ENCODE data around the gene MUC21. TPM values are rescaled to one million over a fixed set of nuclear protein-coding genes. Genes with fewer than 3 reads are reported as not detected.
"Not testable (repeated sequence)": the region's sequence is repeated elsewhere in the genome, so short reads cannot be mapped to it uniquely, and the experiment has no call there.

Gene MUC21
- total and polyA plus RNA-seq, 5 donors from 2014 or later, result not detected

GRCh38 chr6:31010393-31011060 lies 27.0 kb downstream of the MUC21 start, which contains the start of gene MUC22:
Gene MUC22, plus strand, starts transcription at chr6:31010474. Its CDS starts 233 bp downstream, at chr6:31010707.
- Mint-ChIP-seq H3K9me3 (peaks cover 0 to 2% (median 0%) of the 10 kb centered on the region in 7 donors), H3K4me3 (no peak within 1 kb of the TSS), H3K27ac (no peak within 1 kb of the TSS), H3K4me1 (no peaks in the 10 kb centered on the region), H3K27me3 (peaks cover 44% of the 10 kb centered on the region), H3K36me3 (no peaks in the 10 kb centered on the region)
- no peak for ATAC-seq (ENCODE audit: low read depth in 2 of 2)
- Histone ChIP-seq H3K4me3 (ENCODE audit: low read depth, low read length) (no peak within 1 kb of the TSS), H3K27me3 (ENCODE audit: control insufficient read depth, insufficient read depth, low read length) (peaks cover 14% of the 10 kb centered on the region), H3K36me3 (ENCODE audit: control insufficient read depth, insufficient read depth, low read length) (no peaks in the 10 kb centered on the region), H3K4me1 (ENCODE audit: control insufficient read depth, insufficient read depth, low read length, poor library complexity, severe bottlenecking) (no peaks in the 10 kb centered on the region), H3K9me3 (ENCODE audit: control insufficient read depth in 2 of 2, low read length in 2 of 2) (peaks cover 0 to 6% of the 10 kb centered on the region in 2 experiments), H3K27ac (ENCODE audit: insufficient read depth, low read length, poor library complexity, severe bottlenecking) (no peak within 1 kb of the TSS)
- no peak for DNase-seq

GRCh38 chr6:31011153-31011552 lies 27.6 kb downstream of the MUC21 start:
- no peaks in the 10 kb centered on the region for H3K4me1 ChIP-seq (ENCODE audit: control insufficient read depth, insufficient read depth, low read length, poor library complexity, severe bottlenecking)
- H3K27ac Mint-ChIP-seq, result no peak overlapping the region
- H3K9me3 Mint-ChIP-seq, result peaks cover 0 to 2% (median 0%) of the 10 kb centered on the region in 7 donors
- H3K36me3 Mint-ChIP-seq, result no peaks in the 10 kb centered on the region
- H3K4me3 Mint-ChIP-seq, result no peak overlapping the region
- H3K27me3 Mint-ChIP-seq, result peaks cover 46% of the 10 kb centered on the region
- peaks cover 0 to 6% of the 10 kb centered on the region in 2 experiments for H3K9me3 ChIP-seq (ENCODE audit: control insufficient read depth in 2 of 2, low read length in 2 of 2)
- H3K4me3 ChIP-seq (ENCODE audit: low read depth, low read length), result no peak overlapping the region
- DNase-seq, result no peak
- no peak overlapping the region for H3K27ac ChIP-seq (ENCODE audit: insufficient read depth, low read length, poor library complexity, severe bottlenecking)
- H3K36me3 ChIP-seq (ENCODE audit: control insufficient read depth, insufficient read depth, low read length), result no peaks in the 10 kb centered on the region
- H3K27me3 ChIP-seq (ENCODE audit: control insufficient read depth, insufficient read depth, low read length), result peaks cover 14% of the 10 kb centered on the region
- no peak for ATAC-seq (ENCODE audit: low read depth in 2 of 2)
- no peaks in the 10 kb centered on the region for H3K4me1 Mint-ChIP-seq

GRCh38 chr6:31016659-31017299 lies 33.3 kb downstream of the MUC21 start:
- H3K4me1 Mint-ChIP-seq, result no peaks in the 10 kb centered on the region
- no peaks in the 10 kb centered on the region for H3K4me1 ChIP-seq (ENCODE audit: control insufficient read depth, insufficient read depth, low read length, poor library complexity, severe bottlenecking)
- peaks cover 22% of the 10 kb centered on the region for H3K27me3 Mint-ChIP-seq
- H3K27ac Mint-ChIP-seq, result no peak overlapping the region
- H3K4me3 ChIP-seq (ENCODE audit: low read depth, low read length), result no peak overlapping the region
- H3K9me3 ChIP-seq (ENCODE audit: control insufficient read depth in 2 of 2, low read length in 2 of 2), result peaks cover 0 to 6% of the 10 kb centered on the region in 2 experiments
- ATAC-seq (ENCODE audit: low read depth in 2 of 2) (no peak), DNase-seq (no peak)
- no peaks in the 10 kb centered on the region for H3K36me3 Mint-ChIP-seq
- H3K27ac ChIP-seq (ENCODE audit: insufficient read depth, low read length, poor library complexity, severe bottlenecking), result no peak overlapping the region
- H3K27me3 ChIP-seq (ENCODE audit: control insufficient read depth, insufficient read depth, low read length), result peaks cover 12% of the 10 kb centered on the region
- H3K36me3 ChIP-seq (ENCODE audit: control insufficient read depth, insufficient read depth, low read length), result no peaks in the 10 kb centered on the region
- H3K9me3 Mint-ChIP-seq, result peaks cover 0 to 2% (median 0%) of the 10 kb centered on the region in 7 donors
- no peak overlapping the region for H3K4me3 Mint-ChIP-seq

GRCh38 chr6:31017436-31017835 lies 33.9 kb downstream of the MUC21 start:
- not testable (repeated sequence) for H3K36me3 Mint-ChIP-seq; H3K4me1 Mint-ChIP-seq; DNase-seq; H3K36me3 ChIP-seq (ENCODE audit: control insufficient read depth, insufficient read depth, low read length); H3K4me1 ChIP-seq (ENCODE audit: control insufficient read depth, insufficient read depth, low read length, poor library complexity, severe bottlenecking); H3K27ac Mint-ChIP-seq; H3K9me3 Mint-ChIP-seq; H3K9me3 ChIP-seq (ENCODE audit: control insufficient read depth in 2 of 2, low read length in 2 of 2); ATAC-seq (ENCODE audit: low read depth in 2 of 2); H3K4me3 ChIP-seq (ENCODE audit: low read depth, low read length); H3K27ac ChIP-seq (ENCODE audit: insufficient read depth, low read length, poor library complexity, severe bottlenecking); H3K4me3 Mint-ChIP-seq
- H3K27me3 Mint-ChIP-seq, result peaks cover 17% of the 10 kb centered on the region
- peaks cover 12% of the 10 kb centered on the region for H3K27me3 ChIP-seq (ENCODE audit: control insufficient read depth, insufficient read depth, low read length)

- DNase-seq (no peak), ATAC-seq (ENCODE audit: low read depth in 2 of 2) (no peak)
- Histone ChIP-seq H3K36me3 (ENCODE audit: control insufficient read depth, insufficient read depth, low read length) (no peaks in the 10 kb centered on the region), H3K4me1 (ENCODE audit: control insufficient read depth, insufficient read depth, low read length, poor library complexity, severe bottlenecking) (no peaks in the 10 kb centered on the region), H3K9me3 (ENCODE audit: control insufficient read depth in 2 of 2, low read length in 2 of 2) (no peaks in the 10 kb centered on the region), H3K27ac (ENCODE audit: insufficient read depth, low read length, poor library complexity, severe bottlenecking) (no peak overlapping the region), H3K4me3 (ENCODE audit: low read depth, low read length) (no peak overlapping the region), H3K27me3 (ENCODE audit: control insufficient read depth, insufficient read depth, low read length) (peaks cover 5% of the 10 kb centered on the region)
- Mint-ChIP-seq H3K4me3 (no peak overlapping the region), H3K36me3 (no peaks in the 10 kb centered on the region), H3K4me1 (no peaks in the 10 kb centered on the region), H3K27me3 (peaks cover 18% of the 10 kb centered on the region), H3K9me3 (peaks cover 0 to 3% (median 0%) of the 10 kb centered on the region in 7 donors), H3K27ac (no peak overlapping the region)
Measured at GRCh38 chr6:31020057-31020456, 36.5 kb downstream of the MUC21 start.

- H3K27ac Mint-ChIP-seq; H3K36me3 Mint-ChIP-seq; H3K27ac ChIP-seq (ENCODE audit: insufficient read depth, low read length, poor library complexity, severe bottlenecking); ATAC-seq (ENCODE audit: low read depth in 2 of 2); H3K4me1 Mint-ChIP-seq; DNase-seq; H3K9me3 ChIP-seq (ENCODE audit: control insufficient read depth in 2 of 2, low read length in 2 of 2); H3K4me3 Mint-ChIP-seq; H3K27me3 ChIP-seq (ENCODE audit: control insufficient read depth, insufficient read depth, low read length); H3K4me3 ChIP-seq (ENCODE audit: low read depth, low read length); H3K9me3 Mint-ChIP-seq; H3K4me1 ChIP-seq (ENCODE audit: control insufficient read depth, insufficient read depth, low read length, poor library complexity, severe bottlenecking); H3K36me3 ChIP-seq (ENCODE audit: control insufficient read depth, insufficient read depth, low read length): not testable (repeated sequence)
- H3K27me3 Mint-ChIP-seq, result peaks cover 17% of the 10 kb centered on the region
Measured at GRCh38 chr6:31020631-31021255, 37.2 kb downstream of the MUC21 start.

GRCh38 chr6:31021705-31022531 lies 38.4 kb downstream of the MUC21 start:
- not testable (repeated sequence) for H3K4me1 ChIP-seq (ENCODE audit: control insufficient read depth, insufficient read depth, low read length, poor library complexity, severe bottlenecking); H3K36me3 ChIP-seq (ENCODE audit: control insufficient read depth, insufficient read depth, low read length); H3K4me3 ChIP-seq (ENCODE audit: low read depth, low read length); H3K36me3 Mint-ChIP-seq; H3K4me1 Mint-ChIP-seq; H3K27ac Mint-ChIP-seq; H3K9me3 Mint-ChIP-seq; DNase-seq; ATAC-seq (ENCODE audit: low read depth in 2 of 2); H3K27ac ChIP-seq (ENCODE audit: insufficient read depth, low read length, poor library complexity, severe bottlenecking); H3K4me3 Mint-ChIP-seq; H3K27me3 ChIP-seq (ENCODE audit: control insufficient read depth, insufficient read depth, low read length); H3K9me3 ChIP-seq (ENCODE audit: control insufficient read depth in 2 of 2, low read length in 2 of 2)
- H3K27me3 Mint-ChIP-seq, result peaks cover 14% of the 10 kb centered on the region
